GM18507 (cell line): ENCODE measurements around the gene TRPM2.

Source experiments
- DNase-seq: peaks from one replicate; pipeline ENCODE4 v3.0.0; 2011; ENCODE audit warnings: low read depth; ENCODE audit not compliant: insufficient read length; ENCODE audit errors: extremely low spot score
- FAIRE-seq: peaks from 2 replicates; lab custom pipeline; 2011; peaks lifted over from hg19 to GRCh38; lab: Jason Lieb, UNC

Gene TRPM2

DNA sequence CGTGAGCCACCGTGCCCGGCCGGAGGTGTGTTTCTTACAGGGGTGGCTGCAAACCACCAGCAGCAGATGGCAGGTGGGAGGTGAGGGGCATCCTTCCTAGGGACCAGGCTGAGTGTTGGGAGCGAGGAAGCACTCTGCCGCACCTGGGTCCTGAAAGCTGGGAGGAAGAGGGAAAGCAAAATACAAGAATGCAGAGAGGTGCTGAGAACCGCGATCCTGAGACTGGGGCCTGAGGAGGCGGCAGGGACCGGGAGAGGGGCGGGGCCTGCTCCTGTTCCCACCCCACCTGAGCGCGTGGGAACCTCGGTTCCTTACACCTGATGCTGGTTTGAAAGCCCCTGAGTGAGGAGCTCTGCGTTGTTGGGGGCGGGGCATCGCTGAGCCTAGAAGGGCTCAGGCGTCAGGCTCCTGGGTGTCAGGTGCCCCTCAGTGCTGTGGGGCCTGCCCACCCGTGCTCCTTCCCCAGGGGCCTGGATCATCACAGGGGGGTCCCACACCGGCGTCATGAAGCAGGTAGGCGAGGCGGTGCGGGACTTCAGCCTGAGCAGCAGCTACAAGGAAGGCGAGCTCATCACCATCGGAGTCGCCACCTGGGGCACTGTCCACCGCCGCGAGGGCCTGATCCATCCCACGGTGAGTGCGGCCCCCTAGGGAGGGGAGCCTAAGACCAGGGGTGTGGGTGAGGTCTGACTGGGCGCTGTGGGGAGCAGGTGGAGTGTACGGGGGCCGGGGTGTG lies 15.5 kb downstream of the TRPM2 start:
- FAIRE-seq (no peak), DNase-seq (no peak)

DNA sequence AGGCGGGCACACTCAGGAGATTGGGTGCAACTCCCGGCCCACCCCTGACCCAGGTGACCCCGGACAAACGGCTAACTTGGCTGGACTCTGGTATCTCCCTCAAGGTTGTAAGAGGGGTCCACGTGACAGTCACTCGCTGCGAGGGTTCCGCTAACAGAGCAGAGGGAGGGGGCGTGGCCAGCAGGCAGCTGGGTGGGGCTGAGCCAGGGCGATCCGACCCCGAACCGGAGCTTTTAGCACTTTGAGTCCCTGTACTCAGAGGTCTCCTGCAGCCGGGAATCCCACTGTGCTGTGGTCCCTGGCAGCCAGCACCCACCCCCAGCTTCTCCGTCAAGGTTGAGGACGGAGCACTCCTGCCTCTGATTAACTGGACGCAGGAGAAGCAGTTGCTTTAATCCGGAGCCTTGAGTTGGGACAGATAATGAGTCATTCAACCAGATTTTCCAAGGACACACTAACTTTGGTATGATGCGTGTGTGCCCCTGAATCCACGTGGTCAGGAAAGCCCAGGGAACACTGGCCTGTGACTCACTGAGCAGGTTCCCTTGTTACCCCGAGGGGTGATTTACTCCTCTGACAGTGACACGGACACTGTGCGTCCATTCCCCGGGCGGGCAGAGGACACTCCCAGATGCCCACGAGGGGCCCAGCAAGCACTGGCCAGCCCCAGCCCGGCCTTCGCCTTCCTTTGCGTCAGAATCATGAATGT lies 16.8 kb downstream of the TRPM2 start:
- DNase-seq (no peak), FAIRE-seq (no peak)

DNA sequence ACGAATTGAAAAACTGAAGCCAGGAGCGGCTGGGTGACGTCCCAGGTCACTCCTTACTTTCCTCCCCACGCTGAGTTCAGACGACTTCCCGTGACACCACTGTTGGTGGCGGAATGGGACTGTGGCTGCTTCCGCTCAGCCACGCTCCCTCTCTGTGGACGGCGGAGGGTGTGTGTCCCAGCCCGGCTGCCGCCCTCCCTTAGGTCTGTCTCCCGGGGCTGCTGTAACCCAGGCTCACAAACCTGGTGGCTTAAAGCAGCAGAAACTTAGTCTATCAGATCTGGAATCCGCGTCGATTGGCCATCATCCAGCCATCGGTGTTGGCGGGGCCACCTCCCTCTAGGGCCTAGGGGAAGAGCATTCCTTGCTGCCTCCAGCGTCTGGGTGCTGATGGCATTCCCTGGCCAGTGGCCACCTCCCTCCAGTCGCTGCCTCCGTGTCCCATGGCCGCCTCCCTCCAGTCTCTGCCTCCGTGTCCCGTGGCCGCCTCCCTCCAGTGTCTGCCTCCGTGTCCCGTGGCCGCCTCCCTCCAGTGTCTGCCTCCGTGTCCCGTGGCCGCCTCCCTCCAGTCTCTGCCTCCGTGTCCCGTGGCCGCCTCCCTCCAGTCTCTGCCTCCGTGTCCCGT lies 17.5 kb downstream of the TRPM2 start:
- DNase-seq (no peak), FAIRE-seq (no peak)

DNA sequence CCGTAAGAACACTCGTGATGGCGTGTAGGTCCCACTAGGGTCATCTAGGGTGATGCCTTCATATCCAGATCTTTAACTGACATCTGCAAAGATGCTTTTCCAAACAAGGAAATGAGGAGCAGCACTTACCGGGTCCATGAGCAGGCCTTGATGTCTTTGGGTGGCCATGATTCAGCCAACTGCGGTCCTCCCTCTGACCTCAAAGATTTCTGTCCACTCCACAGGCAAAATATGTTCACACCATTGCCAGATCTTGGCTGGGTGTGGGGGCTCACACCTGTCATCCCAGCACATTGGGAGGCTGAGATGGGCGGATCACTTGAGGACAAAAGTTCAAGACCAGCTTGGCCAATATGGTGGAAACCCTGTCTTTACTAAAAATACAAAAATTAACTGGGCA lies 18.2 kb downstream of the TRPM2 start:
- FAIRE-seq = no peak

DNA sequence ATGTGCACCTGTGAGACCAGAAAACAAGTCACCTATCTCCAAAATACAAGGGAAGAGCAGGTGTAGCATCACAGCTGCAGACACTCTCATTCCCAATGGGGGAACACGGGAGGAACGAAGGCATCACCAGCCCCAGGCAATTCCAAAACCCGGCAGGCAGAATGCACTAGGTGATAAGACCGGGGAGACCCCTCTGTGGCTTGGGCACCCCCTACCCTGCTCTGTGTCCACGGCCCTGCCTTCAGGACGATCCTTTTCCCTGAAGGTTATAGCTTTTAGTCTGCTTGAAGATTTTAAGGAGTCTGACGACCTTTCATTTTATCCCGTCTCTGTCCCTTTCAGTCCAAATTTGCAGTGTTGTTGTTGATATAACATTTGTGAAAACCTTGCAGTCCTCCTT lies 19.2 kb downstream of the TRPM2 start:
- FAIRE-seq (no peak), DNase-seq (no peak)

More for the DNA sequence above, 18.2 kb downstream of the TRPM2 start:
- no peak for DNase-seq

DNA sequence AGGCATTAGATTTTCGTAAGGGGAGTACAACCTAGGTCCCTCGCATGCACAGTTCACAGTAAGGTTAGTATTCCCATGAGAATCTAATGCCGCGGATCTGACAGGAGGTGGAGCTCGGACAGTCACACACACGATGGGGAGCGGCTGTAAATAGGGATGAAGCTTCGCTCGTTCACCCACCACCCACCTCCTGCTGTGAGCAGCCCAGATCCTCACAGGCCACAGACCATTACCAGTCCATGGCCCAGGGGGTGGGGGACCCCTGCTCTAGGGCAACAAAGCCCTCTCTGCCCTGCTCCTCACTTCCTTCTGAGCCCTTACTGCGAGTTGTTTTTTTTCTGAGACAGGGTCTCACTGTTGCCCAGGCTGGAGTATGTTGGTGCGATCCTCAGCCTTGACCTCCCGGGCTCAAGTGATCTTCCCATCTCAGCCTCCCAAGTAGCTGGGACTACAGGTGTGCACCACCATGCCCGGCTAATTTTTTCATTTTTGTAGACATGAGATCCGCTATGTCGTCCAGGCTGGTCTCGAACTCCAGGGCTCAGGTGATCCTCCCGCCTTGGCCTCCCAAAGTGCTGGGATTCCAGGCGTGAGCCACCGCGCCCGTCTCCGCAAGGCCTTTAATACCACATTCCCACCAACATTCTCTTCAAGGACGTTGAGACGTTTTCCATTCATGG lies 21.3 kb downstream of the TRPM2 start:
- no peak for FAIRE-seq
- DNase-seq = no peak

DNA sequence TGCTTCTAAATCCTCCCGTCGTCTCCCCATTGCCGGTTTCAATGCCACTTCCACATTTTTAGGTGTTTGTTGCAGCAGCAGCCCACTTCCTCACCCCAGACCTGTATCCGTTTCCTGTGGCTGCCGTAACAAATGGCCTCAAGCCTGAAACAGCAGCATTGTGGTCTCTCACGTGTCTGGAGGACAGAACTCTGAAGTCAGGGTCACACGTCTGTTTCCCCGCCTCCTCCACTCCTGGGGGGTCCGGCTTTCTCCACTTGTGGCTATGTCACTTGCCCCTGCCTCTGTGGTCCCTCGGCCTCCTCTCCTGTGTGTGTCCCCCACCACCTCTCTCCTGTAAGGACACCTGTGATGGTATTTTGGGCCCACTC lies 21.8 kb downstream of the TRPM2 start:
- DNase-seq (no peak), FAIRE-seq (no peak)

DNA sequence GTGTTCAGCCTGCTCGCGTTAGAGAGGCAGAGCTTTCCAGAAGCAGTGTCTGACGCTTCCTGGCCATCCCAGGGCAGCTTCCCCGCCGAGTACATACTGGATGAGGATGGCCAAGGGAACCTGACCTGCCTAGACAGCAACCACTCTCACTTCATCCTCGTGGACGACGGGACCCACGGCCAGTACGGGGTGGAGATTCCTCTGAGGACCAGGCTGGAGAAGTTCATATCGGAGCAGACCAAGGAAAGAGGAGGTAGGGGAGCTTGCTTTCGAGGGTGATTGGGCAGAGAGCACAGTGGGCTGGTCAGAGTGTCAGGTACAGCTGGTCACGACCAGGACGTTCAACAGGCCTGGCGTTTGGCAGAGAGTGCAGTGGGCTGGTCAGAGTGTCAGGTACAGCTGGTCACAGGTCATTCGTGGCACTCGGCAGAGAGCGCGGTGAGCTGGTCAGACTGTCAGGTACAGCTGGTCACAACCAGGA lies 22.4 kb downstream of the TRPM2 start:
- DNase-seq (no peak), FAIRE-seq (no peak)

DNA sequence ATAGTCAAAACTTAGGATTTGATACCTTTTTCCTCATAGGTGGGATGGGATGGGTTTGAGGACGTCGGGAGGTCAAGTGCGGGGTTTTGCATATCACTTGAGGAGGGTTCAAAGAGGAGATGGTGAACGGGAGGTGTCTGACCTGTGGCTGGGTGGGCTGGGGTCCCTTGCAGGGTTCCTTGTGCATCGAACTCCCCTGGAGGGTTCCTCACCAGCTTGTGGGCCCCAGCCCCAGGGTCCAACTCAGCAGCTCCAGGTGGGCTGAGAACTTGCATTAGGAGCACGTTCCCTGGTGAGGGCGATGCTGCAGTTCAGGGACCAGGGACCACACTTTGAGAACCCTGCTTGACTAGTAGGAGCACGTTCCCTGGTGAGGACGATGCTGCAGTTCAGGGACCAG lies 23.2 kb downstream of the TRPM2 start:
- DNase-seq (no peak), FAIRE-seq (no peak)

DNA sequence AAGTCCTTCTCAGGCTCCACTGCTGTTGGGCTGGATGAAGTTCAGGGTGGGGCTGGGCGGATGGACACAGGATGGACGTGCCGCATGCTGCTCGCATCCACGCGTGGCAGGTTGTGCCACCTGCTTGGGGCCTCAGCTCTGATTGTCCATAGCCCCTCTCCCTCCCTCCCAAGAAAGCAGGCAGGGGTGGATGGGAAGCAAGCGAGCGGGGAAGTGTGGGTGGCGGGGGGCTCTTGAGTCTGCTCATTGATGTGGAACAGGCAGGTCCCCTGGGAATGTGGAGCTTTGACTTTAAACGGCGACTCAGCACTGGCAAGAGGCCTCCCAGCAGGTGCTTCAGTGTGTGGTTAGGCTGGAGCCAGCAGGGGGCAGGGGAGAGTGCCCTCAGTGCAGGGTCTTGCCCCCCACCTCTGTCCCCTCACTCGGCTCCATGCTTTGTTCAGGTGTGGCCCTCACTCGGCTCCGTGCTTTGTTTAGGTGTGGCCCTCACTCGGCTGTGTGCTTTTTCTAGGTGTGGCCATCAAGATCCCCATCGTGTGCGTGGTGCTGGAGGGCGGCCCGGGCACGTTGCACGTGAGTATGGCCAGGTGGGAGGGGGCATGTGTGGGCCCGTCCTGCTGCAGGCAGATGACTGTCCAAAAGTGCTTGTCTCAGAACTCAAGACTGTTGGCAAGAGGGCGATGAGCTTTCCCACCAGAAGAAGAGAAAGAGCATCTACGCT lies 23.9 kb downstream of the TRPM2 start:
- FAIRE-seq (no peak), DNase-seq (no peak)

DNA sequence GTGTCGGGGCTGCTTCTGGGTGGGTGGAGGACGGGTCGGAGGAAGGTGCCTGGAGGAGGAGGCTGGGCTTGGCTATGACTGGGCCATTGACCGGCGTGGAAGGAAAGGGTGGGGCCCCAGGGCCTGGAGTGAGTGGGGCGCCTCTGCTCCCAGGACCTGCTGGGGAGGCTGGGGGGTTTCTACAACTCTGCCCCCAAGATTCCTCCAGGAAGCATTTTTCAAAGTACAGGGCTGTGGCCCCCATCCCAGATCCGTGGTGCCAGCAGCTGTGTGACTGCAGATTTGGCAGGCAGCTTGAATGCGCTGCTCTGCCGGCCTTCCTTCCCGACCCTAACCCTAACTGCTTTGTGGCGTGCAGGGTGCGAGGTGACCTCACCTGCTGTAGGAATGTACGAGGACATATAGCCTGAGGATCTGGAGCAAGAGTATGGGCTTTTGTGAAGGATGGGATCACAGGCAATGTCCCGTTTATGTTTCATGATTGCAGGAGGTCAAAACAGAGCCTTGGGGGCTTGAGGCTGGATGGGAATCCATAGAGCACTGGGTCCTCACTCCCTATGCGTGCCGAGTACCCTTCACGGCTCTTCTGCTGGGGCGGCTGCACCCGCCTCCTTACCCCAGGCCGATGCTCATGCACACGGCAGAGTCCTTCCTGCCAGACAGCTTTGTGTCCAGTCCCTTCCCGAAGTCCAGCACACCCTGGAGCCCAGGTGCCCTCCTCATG lies 24.7 kb downstream of the TRPM2 start:
- DNase-seq (no peak), FAIRE-seq (no peak)

DNA sequence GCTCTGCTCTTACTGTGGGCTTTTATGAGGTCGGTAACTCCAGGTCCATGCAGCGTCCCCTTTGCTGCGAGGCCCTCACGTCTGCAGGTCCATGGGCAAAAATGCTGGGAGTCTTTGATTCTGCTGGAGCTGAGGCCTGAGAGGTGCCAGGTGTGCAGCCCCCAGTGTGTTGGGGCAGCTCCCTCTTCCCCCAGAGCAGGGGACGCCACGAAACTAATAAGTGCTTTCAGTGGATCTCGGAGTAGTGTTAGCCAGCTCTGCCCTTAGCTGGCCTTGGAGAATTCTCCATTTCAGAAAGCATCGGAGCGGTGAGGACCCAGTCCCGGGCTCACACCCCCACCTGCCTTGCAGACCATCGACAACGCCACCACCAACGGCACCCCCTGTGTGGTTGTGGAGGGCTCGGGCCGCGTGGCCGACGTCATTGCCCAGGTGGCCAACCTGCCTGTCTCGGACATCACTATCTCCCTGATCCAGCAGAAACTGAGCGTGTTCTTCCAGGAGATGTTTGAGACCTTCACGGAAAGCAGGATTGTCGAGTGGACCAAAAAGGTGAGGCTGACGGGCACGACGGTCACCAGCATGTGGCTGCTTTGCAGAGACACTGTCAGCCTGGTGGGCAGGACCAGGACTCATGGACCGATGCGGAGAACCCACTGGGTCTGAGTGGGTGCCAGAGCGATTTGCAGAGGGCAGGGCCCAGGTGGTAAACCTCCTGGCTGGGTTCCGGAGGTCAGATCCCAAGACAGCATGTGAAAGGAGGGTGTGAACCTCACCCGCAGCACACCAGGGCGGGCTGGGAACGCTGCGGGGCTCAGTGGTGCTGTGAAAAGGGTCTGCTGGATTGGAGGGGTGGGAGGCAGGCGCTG lies 25.5 kb downstream of the TRPM2 start:
- FAIRE-seq = no peak
- DNase-seq = no peak

DNA sequence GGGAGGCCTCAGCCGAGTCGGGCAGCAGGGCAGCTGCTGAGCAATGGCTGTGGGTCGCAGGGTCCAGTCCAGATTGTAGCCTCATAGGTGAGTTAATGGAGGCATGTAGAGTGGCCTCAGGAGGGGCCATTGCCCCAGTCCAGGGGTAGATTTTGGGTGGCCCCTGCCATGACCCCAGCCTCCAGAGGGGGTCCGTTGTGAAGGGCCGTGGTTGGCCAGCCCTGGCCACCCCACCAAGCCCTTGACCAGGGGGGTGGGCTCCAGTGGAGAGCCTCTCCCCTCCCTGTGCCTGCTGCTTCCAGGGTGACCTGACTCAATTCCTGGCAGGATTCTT lies 26.1 kb downstream of the TRPM2 start:
- FAIRE-seq = no peak
- no peak for DNase-seq

DNA sequence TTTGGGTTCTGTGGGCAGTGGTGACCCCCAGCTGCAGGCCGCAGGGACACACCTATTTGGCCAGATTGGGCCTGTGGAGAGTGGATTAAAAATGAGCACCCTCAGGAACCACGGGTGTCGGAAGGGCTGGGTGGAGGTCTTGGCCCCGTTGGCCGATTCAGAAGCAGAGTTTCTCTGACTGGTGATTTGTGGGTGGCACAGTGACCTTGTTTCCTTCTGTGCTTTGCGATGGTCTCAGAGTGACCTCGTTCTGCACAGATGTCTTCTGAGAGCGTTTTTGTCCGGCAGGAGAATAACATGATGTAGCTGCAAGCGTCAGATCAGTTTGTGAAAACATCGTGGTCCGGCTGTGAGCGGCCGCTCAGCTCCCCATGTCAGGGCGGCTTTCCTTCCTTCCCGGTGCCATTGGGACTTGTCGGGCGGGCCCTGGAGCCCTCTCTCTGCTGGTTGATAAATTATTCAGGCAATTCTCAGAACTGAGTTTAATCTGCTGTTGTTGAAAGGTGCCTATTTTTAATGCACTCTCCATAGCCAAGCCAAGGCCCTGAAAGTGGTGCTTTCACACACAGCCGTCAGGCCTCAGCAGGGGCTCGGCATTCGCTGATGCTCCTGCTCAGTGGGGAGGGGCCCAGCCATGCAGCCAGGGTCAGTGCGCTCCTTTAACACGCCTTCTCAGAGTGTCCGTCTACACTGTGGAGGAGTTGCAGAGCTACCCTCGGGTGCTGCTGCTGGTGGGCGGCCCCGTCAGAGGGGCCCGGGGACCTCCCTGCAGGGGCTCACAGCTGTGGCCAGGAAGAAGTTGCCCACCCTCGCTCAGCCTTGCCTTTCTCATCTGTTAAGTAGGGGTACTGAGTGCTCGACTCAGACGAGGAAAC lies 26.8 kb downstream of the TRPM2 start:
- no peak for DNase-seq
- FAIRE-seq = no peak

DNA sequence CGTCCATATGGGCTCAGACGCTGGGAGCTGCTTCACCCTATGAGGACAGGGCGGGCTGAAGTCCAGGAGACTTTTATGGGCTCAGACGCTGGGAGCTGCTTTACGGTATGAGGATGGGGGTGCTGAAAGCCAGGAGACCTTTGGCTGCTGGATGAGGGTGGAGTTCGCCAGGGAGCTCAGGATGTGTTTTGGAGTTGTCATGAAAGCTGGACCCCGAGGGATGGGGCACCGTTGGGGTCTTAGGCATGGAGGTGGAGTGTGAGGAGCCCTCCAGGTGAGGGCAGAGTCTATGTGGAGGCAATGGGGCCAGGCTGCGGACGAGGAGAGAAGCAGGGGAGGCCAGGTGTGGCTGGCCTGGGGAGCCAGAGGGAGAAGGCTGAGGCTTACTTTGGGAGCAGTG lies 27.5 kb downstream of the TRPM2 start:
- FAIRE-seq = no peak

DNA sequence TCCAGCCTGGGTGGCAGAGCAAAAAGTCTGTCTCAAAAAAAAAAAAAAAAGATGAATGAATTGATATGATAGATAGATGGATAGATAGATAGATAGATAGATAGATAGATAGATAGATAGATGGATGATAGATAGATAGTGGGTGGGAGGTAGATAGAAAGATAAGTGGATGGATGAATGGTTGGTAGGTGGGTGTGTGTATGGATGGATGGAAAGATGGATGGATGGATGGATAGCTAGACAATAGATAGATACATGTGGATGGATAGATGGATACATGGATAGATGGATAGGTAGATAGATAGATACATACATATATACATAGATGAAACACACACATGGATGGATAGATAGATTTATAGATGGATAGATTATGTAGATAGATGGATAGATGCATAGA lies 28.5 kb downstream of the TRPM2 start:
- DNase-seq (no peak), FAIRE-seq (no peak)

More for the DNA sequence above, 27.5 kb downstream of the TRPM2 start:
- no peak for DNase-seq

DNA sequence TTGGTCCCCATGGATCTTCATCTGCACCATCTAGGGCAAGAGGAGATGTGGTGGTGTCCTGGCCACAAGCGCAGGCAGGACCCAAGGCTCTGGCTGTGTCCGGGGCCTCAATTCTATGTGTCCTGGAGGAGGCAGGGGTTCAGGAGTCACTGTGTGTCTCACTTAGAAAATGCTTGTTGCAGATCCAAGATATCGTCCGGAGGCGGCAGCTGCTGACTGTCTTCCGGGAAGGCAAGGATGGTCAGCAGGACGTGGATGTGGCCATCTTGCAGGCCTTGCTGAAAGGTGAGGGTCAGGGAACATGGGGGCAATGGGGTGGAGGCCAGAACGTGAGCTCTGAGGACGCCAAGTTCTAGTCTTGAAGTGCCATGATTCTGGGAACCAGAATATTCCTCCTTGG lies 29.1 kb downstream of the TRPM2 start:
- DNase-seq (no peak), FAIRE-seq (no peak)
